GM10266 (cell line): Measurements from ENCODE around the gene CPNE4.

ENCODE experiments used
- DNase-seq: peaks from one replicate; pipeline ENCODE4 v3.0.0; 2012; ENCODE audit errors: extremely low spot score
- TF ChIP-seq, protein P1 (sequence below): IDR thresholded peaks from 2 replicates; pipeline ENCODE4 v1.5.1; 2012; ENCODE audit warnings: mild to moderate bottlenecking, low read depth; ENCODE audit not compliant: control insufficient read depth, insufficient read depth; ENCODE audit errors: missing control alignments

CPNE4 gene

DNA sequence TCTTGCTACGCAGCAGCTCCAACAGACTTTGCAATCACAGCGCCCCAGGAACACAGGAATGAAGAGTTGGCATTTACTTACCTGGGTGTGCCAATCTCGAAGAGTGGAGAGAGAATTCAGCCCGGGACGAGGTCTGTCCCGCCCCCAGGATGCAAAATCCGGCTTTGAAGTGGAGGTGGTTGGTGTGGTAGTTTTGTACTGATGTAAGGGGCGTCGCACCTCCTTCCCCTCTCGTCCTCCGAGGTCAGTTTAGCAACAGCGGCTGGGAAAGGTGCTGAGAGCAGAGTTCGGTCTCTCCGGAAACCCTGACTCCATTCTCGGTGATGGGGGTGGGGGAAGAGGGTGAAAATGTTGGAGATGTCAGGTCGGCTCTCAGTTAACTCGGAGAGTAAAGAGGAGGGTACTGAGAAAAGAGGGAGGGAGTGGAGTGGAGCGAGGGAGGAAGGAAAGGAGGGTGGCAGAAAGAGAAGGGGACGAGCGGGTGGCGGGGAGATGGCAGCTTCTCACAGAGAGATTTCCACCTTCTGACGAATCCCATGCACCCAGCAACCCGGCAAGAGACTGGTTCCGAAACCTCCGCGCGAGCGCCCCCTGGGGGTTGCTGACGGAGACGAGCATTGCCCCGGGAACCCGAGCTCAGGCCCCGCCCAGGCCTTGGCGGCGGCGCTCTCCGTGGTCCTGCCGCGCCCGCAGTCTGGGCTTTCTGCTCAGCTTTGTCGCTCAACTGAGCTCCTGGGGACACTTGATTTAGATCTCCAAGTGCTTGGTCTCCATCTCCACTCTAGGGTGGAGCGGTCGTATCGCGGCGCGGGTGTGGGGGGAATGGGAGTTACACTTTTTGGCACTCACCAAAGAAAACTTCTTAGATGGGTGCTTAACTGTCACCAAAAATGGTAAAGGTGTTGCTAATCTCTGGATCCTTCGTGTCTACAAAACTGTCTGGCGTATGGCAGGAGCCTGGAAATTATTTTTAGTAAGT is at the start of gene CPNE4:
Gene CPNE4 (minus strand): TSS at position 529 of the 979 bp plus-strand sequence.
- TF ChIP-seq, protein P1, sequence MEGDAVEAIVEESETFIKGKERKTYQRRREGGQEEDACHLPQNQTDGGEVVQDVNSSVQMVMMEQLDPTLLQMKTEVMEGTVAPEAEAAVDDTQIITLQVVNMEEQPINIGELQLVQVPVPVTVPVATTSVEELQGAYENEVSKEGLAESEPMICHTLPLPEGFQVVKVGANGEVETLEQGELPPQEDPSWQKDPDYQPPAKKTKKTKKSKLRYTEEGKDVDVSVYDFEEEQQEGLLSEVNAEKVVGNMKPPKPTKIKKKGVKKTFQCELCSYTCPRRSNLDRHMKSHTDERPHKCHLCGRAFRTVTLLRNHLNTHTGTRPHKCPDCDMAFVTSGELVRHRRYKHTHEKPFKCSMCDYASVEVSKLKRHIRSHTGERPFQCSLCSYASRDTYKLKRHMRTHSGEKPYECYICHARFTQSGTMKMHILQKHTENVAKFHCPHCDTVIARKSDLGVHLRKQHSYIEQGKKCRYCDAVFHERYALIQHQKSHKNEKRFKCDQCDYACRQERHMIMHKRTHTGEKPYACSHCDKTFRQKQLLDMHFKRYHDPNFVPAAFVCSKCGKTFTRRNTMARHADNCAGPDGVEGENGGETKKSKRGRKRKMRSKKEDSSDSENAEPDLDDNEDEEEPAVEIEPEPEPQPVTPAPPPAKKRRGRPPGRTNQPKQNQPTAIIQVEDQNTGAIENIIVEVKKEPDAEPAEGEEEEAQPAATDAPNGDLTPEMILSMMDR = peak; percentile 59
- DNase-seq = peak; percentile 82

DNA sequence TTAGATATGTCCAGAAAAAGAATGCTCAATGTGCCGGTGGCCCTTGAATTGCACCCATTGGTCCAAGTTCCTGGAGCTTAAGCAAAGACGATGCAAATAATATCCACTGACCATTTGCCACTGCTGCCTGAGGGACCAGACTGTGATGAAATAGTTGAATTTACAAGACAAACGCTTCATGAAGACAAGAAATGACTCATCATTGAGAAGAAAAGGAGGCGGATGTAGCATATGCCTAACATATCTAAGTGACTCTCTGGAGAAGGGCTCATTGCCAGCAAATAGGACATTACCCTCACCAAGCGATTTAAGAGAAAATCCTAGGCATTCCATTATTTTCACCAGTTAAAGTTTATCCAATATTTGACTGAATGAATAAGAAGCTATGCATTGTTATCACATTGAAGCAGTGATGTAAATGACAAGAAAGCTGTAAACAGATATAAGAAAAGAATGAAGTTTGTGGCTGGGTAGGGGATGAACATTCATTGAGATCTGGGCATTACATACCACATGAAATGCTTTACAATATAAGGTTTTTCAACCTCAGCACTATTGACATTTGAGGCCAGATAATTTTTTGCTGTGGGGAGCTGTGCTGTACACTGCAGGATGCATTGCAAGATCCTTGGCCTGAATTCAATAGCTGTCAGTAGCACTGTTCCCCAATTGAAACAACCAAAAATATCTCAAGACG is 48.9 kb upstream of the CPNE4 start:
- no peak for DNase-seq
- TF ChIP-seq, protein P1 = no peak

DNA sequence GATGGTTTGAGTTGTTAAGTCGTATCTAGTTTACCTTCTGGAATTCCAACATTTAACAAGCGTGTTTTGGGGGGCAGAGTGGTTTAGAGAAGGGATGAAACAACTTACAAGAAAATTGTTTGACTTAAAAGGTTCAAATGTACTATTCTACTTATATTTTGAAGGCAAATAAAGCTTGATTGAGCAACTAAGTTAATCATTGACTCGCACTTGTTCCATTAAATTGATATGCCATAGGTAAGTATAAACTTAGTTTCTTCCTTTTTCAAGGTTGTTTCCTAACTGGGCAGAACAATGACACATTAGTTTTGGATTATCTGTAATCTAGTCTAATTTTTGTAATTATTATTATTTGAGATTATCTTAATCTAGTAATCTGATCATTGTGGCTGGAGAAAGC is 48.3 kb upstream of the CPNE4 start:
- TF ChIP-seq, protein P1 = no peak
- DNase-seq = no peak

DNA sequence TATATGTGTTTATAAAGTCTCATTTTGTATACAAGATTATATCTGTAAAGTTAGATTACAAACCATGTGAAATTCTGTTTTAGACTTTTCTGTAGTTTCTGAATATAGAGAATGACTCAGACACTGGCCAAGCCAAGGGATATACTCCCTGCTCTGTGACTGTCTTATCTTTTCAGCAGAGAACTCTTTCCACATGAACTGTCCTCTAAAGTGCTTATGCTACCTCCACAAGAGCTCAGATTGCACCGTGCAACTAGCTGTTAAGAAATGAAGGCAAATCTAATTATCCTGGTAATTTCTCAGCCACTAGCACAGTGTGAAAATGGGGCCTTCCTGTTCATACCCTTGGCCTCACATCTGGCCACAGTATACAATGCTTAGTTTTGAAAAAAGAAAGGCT is 44.3 kb upstream of the CPNE4 start:
- no peak for DNase-seq
- TF ChIP-seq, protein P1 = no peak

DNA sequence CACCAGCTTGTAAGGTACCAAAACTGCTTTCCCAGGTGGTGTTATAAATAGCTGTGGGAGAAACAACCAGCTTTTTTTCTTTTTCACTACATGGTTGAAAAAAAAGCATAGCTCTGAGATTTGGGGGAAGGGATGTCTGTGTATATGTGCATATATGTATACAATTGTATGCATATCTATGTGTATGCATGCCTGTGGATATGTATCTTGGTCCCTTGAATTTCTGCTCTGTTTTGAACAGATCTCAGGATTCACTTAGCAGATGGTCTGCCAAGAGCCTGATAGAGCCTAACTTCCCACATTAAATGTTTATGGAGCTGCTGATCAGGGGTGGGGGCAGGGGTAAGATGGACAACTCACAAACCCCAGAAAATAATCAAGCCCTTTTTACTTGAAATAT is 39.0 kb upstream of the CPNE4 start:
- TF ChIP-seq, protein P1 = no peak
- DNase-seq = no peak

DNA sequence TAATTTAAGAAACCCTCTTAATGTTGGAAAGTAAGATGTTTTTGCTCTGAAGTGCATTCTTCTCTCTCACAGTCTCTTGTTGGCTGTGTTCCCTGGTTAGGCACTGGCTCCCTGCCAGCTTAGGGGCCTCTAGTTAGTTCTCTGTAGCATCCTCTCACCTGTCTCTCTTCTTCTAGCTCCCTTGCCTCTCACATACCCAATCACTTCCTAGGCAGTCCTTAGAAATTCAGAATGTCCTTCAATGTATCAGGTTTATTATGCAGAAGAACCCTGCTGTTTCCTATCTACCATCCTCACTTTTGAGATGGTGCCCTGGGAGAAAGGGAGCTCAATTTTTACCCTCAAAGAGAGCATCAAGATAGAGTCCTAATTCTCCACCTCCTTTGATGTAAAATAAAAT is 36.2 kb upstream of the CPNE4 start:
- TF ChIP-seq, protein P1 = no peak
- DNase-seq = no peak
